Stimulated activated naive CD4-positive, alpha-beta T cell treated with Interleukin-2 at 50 U/mL for 16 hours (primary cell): ENCODE measurements around the gene HDAC4.
"Not testable (repeated sequence)": the region's sequence is repeated elsewhere in the genome, so short reads cannot be mapped to it uniquely, and the experiment has no call there.

Experiments used
- DNase-seq: peaks from one replicate; lab custom pipeline; 2025; lab: John Stamatoyannopoulos, UW

HDAC4 gene

DNA sequence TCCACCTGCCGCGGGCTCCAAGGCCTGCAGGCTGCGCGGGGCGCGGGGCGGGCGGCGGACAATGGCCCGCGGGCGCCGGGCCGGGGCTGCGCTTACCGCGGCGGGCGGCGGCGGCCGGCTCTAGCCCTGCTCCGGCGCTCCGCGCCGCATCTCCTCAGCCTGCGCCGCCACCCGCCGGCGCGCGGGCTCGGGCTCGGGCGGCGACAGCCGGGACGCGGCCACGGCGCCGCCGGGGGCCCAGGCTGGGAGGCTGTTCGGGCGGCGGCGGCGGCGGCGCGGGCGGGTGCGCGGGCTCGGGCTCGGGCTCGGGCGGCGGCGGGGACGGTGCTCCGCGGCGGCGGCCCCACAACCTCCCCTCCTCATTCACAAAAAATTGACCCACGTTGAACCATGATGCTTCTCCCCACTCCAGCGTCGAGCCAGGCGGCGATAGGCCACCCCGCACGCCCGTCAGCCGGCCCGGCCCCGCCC is at the start of gene HDAC4:
Gene HDAC4 (minus strand): TSS at position 425 of the 471 bp plus-strand sequence. CDS start 48,321 bp downstream, outside the sequence.
- DNase-seq: no peak

DNA sequence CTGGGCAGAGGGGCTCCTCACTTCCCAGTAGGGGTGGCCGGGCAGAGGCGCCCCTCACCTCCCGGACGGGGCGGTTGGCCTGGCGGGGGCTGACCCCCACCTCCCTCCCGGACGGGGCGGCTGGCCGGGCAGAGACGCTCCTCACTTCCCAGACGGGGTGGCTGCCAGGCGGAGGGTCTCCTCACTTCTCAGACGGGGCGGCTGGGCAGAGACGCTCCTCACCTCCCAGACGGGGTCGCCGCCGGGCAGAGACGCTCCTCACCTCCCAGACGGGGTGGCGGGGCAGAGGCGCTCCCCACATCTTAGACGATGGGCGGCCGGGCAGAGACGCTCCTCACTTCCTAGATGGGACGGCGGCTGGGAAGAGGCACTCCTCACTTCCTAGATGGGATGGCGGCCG is 48.6 kb upstream of the HDAC4 start:
- DNase-seq: not testable (repeated sequence)

DNA sequence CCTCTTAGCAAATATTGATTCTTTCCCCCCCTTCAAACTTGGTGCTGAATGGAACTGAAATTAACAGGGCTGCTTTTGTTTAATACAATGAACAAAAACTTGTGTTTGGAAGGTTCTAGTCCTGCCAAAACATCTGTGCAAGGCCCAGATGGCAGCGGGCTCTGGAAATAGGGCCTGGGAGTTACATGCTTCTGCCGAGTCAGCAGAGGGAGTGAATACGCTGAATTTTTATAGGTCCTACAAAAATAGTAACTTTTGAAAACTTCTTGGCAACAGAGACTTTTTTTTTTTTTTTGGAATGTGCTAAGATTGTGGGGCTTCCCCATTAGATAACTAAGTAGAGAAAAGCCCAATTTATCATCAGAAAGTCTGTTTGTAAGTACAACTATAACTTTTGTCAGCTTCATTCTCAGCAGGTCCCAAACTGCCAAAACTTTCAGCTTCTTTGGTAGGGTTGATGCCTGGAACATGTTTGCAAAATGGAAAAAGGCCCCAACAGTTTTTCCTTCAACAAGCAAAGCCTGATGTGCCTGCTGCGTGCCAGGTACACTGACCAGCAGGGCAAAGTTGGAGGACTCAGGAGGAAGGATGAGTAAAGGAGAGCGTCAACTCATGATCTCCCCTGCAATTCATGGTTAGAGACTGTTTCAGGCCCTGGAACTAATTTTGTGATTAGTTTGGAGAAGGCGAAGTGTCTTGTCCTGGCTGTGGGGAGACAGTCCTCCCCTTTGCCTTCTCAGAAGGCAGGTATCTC is 45.1 kb upstream of the HDAC4 start:
- no peak for DNase-seq

DNA sequence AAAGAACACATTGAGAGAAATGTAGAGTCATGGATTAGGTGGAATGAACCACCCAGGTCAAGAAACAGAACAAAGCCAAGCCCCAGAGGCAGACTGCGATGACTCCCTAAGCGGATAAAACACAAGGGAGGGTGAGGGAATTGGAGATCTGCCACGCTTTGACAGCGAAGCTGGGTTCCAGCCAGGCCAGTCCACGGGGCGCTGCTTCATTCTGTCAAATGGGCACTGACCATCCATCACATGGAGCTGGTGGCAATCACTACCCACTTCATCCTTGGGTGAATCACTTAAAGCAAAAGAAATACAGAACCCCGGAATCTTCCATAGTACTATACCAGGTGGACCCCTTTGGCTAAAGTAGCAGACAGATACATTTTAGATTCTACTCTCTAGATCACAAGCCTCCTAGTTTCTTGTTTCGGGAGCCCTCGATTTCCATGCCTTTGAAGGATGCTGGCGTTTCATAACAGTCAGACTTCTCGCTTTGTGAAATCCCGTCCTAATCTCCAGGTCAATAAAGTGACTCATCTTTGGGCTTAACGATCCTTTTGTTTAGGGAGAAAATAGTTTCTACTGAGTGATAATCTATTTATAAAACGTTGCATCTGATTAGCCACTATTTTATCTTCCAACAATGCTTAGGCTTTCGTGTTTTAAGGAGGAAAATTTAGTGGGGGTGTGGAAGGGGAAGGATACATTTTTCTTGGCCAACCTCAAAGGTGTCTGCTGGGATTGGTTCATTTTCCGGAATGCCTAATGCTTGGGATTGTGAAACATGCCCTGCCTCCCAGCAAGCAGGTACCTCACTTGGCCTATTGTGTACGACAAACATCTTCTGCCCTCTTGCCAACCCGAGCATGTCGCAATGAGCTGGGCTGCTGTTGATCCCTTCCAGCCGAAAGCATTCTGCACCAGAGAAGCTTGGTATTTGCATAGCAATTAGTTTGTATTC is 44.1 kb upstream of the HDAC4 start:
- DNase-seq: no peak

DNA sequence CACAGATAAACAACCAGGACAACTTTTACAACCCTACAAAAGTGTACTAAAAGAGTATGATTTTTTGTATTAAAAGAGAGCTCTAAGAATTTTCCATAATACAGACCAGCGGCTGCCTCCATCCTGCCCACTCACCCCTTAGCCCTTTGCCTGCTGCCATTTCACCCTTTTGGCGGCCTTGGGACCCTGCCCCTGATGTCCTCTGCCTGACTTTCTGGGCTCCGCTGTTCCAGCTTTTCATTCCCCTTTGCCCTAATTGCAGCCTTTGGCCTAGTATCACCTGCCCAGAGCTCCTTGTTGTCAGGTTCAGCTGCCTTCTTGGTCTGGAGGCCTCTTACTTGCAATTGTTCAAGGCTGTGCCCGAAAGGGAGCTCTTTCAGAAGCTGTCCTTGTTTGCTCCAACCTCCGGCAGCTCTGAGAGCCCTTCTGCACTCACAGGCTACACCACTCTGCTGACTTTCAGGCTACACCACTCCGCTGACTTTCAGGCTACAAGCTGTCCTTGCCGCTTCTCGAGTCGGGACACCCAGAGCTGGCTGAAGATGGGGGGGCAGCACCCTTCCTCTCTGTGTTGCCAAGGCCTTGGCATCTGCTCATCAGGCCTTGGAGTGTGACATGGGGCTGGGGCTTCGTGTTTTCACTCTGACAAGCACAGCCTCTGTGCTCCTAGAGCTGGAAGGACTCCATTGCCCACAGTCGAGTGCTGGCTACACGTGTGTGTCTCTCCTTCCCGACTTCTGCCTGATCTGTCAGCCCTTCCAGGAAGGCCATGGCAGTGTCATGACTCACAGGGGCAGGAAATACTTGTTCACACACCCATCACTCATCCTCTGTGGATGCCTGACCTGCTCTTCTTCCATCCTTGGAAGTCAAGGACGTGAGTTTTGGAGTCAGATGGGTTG is 43.1 kb upstream of the HDAC4 start:
- no peak for DNase-seq

DNA sequence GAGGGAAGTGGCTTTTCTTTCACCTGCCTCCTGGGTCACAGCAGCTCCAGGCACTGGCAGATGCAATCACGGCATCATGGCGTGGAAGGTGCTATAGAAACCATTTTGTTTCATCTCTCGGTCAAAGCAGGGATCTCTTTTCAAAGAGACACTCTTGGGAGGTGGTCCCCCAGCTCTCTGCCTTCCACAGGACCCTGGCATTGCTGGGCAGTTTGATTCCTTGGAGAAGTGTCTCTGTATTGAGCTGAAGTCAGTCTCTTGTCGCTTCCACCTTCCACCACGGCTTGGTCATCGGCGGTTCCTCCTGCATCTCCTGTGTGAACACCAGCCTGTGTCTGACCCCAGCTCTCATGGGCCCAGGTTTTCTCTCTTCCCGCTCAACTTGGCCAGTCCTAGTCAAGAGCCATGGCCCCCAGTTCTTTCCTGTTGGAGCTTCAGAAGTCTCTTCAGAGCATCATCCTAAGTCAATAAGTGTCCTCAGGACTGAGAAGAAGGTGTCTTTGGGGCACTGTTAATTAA is 42.3 kb upstream of the HDAC4 start:
- DNase-seq: no peak

DNA sequence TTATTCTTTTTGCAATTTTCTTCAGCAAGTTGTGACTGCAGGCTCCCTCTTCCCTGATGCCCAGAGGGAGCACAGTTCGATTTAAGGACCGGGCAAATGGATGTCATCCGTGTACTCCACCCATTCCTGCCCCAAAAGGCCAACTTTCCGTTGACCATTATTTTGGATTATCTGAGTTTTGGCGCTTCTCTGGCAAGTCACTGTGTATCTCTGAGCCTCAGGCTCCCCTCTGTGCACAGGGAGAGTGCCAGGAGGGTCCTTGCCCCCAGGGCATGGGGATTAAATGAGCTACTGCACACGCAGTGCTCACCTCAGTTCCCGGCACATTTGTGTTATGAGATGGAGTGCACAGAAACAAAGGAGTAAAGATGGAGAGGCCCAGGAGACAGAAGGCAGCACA is 41.4 kb upstream of the HDAC4 start:
- no peak for DNase-seq

DNA sequence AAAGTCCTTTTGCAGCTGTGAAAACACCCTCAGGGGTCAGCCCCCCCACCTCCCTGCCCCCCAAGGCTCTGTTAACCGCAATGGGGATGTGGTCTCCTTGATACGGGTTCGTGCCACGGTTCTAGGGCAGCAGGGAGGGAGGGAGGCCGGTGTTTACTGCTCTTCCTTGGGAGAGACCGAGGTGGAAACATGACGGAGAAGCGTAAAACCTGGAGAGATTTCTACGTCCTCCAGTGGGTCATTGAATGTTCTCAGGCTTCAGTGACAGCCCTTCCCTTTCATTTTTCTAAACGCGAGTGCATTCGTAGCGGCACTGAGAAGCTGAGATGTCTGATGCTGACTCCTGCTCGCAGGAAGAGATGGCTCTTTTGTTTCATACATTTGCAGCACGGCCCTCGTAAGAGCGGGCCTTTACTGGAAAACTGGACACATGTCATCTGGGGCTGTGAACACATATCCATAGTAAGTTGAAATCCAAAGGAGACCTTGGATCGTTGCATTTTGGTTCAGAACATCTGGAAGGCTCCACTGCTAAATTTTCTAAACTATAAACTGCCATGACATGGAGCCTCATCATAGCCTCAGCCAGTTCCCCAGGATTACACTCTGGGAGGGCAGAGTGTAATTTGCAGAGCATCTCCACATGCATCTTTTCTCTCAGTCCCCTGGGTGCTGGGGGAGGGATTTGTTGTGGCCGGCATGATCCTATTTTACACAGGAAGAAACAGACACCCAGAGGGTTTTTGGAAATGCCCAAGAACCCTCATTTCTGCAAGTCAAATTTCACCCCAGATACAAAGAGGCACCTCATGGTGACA is 40.6 kb upstream of the HDAC4 start:
- DNase-seq: no peak

DNA sequence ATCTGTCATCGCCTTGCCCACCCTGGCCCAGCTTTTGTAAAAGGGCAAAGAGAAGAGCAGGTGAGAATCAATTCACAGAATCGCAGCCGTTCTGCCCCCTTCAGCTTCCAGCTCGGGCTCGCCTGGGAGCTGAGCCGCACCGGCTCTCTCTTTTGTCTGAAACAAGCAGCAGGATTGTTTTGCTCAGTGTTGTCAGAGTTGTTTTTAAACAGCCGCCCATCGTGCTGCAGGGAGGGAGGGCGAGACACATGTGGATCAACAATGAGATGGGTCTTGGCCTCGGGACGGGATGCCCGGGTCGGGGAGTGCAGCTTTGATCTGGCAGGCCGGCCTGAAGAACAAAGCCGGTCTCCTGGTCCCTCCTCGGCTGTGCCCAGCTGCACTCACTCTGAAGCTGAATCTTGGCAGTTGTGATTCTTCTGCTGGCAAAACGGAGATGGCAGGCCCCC is 39.7 kb upstream of the HDAC4 start:
- DNase-seq: no peak

DNA sequence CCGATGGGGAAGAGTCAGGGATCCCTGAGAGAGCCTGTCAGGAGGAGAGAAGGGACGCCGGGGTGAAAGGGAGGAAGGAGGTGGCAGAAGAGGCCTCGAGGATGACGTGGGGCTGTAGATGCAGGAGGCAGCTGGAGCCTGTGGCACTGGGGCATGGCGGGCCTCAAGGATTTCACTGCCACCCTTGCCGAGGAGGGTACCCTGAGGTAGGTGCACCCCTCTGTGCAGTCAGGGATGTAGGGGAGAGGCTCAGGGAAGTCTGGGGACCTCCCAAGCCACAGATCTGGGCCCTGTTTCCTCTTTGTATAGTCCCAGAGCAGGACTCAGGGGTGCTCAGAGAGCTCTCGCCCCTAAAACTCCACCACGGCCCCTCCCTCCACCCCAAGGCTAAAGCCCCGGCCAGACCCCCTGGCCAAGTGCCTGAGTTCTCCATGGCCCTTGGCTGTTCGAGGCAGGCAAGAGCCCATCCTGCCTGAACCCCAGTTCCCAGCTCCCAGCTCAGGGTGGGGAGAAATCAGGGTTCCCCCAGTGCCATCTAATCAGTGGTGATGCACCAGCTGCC is 39.0 kb upstream of the HDAC4 start:
- DNase-seq: no peak

DNA sequence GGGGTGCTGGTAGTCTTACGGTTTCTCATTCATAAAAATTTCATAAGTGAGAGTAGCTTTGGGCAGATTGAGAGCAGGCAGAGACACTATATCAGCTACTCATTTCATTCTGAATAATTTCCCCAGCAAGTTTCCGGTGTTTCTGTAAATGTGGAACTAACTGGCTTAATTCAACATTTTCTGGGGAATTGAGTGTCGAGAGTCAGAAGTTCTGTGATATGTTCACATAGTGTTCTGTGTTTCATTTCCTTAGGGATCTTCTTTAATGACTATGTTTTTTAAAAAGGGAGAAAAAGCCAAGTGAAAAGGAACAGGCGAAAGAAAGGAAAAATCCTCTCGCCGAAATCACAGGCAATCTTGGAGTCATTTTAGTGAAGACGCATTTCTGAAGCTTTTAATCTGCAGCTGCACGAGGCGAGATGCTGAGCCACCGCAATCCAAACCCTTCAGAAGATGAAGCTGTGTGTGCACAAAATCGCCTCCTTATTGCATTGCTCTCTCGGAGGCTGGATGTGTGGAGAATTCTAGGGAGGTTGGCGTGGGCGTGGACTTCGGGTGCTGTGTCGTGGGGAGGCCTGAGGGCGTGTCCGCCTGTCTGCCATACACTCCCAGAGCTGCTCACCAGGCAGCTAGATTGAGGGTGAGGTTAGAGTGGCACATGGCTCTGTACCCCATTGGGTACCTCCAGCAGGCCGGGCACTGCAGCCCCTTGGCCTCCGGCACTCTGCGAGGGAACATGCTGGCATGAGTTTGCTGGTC is 38.4 kb upstream of the HDAC4 start:
- no peak for DNase-seq

DNA sequence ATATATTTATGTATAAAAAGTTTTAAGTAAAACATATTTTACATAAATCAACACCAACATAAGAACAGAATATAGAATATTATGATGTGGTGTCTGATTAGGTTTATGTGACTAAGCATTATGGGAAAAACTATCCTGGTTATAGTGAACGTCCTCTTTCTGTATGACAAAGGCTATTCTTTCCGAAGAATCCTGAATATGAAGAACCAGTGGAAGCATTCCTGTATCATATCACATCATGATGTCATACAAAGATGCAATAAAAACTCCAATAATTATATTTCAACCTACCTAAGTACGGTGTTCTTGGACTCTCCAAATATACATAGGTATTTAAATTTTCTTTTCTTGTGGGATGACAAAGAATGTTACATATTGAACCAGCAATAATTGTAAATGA is 37.5 kb upstream of the HDAC4 start:
- no peak for DNase-seq

DNA sequence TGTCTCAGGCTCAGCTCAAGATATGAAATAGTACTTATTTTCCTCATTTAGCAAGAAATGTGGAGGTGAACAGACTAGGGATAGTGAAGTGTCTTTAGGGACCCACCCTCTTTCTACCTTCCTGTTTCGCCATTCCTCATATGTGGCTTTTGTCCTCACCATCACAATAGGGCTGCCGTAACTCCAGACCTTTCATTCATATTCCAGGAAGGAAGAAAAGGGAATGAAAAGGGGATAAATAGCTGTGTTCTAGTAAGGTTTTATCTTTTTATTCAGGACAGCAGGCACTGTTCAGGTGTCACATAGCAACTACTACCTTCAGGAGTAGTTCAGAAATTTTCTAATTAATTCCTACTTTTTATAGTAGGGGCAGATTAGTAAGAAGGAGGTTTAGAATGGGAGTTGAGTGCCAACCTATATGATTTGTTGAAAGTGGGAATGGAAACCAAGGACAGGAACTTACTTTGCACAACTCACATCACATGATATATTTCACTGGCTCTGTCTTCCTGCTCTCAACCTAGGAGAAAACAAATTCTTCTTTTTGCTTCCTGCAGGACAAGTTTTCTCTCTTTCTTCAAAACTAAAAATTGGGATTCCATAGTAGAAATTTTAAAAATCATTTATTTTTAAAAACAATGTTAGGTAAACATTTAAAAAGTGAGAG is 36.0 kb upstream of the HDAC4 start:
- no peak for DNase-seq

DNA sequence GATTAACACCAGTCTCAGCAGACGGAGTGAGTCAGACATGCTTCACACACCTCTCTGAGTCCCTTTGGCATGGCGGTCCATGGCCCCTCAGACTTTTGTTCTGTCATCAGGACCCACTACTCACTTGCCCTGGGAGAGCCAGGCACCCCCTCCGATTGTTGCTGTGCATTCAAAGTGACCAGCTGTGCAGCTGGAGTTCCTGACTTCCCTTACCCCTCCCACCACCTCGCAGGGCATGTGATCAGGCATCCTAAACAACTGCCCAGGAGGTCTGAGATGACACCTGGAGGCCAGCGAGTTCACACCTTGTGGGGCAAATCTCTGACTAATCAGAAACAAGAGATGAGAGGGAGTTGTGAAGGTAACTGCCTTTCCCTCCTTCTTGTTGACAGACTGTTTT is 35.3 kb upstream of the HDAC4 start:
- DNase-seq: no peak

DNA sequence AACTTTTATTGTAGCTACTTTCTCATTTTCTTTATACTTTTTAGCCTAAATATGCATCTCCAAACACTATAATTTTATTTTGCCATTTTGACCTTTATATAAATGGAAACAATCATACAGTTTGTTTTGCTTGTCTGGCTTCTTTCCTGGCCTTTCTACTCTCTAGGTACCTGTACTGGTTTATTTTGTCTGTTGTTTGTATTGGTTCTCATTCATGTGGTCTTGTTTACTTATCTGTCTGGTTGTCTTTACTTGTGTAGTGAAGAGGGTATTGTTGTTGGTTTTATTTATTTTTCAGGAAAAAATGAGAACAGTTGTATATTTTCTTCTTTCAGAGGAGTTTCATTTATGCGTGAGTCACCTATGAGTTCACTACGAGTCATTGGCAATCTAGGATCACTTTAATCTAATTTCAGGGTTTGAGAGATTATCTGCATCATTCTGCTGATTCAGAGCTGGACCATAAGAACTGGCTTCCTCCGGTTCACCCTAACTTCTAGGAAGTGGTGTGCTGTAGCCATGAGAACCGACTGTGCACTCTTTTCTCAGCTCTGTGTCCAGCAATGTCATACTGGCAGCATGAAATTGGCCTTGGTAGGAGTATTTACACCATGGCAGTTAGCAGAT is 33.1 kb upstream of the HDAC4 start:
- DNase-seq: no peak

DNA sequence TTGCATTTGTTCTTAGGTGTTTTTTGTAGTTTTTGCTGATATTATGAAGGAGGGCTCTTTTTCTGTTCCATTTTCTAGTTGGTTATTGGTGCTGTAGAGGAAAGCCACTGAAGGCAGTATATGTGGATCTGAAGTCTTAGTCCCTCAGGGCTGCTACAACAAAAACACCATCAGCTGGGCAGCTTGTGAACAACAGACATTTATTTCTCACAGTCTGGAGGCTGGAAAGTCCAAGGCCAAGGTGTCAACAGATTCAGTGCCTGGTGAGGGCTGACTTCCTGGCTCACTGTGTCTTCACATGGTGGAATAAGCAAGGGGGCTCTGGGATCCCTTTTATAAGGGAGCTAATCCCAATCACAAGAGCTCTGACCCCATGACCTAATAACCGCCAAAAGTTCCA is 31.4 kb upstream of the HDAC4 start:
- no peak for DNase-seq

DNA sequence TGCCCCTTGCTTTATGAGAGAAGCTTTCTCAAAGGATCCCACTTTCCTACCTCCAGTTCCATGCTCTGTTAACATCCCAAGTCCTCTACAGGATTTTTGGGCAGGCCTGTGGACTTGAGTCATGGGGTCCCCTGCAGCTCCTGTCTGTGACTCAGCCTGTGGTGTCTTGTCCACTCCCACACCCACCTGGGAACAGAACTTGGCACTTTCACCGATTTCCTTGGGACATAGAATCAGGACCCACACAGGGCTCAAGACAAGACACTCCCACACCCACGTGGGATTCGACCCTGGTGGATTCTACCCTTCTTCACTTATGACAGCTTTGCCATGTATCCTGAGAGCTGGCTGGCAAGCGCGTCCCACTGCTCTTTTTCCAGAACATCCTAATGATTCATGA is 30.7 kb upstream of the HDAC4 start:
- DNase-seq: no peak

DNA sequence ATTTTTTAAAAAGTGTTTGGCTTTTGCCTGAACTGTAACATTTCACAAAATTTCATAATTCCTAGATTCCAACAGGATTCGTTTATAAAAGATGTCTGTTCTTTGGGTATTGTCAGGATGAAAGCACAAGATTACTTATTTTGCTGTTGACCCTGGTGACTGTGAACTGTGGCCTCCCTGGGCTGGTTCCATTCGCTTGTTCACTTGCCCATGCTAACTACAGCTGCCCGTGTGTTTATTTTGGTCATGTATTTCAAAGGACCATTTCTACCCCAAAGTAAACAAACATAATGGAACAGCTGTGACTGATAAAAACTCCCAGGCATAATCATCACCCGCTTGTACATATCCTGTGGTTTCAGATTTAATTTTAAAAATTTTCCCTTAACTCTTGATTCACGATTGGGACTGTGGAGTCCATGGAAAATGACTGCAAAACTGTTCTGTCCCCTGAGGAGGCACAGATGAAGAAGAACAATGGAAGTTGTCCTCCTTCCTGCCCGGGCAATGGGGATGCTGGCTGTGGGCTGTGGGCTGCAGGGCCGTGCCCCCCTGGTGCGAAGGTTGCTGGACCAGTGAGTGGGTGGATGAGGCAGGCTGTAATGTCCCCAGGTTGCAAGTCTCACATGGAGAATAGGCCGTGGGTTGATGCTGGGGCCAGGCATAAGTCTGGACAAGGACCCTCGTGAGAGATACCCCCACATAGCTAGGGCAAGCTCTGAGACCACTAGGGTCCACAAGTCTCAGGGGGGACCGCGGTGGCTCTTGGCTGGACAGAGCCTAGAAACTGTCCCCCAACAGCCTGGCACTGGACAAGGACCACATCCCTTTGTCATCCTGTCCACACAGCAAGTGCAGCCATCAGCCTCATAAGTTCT is 28.9 kb upstream of the HDAC4 start:
- DNase-seq: no peak
